ENCODE data around the gene ACAP2.
A peak's percentile ranks its signal among the peaks of the same experiment; 100 is the strongest.
"Not testable (repeated sequence)": the region's sequence is repeated elsewhere in the genome, so short reads cannot be mapped to it uniquely, and the experiment has no call there.

The ACAP2 gene

GRCh38 chr3:195442573-195443390 is at the start of gene ACAP2:
Gene ACAP2, minus strand, starts transcription at chr3:195443020. Its CDS starts 173 bp downstream, at chr3:195442847.
- DNase-seq (ENCODE audit: low read depth): peak; percentile 79

- no peak for DNase-seq (ENCODE audit: low read depth)
Observed at GRCh38 chr3:195475614-195476013, 32.8 kb upstream of the ACAP2 start.

- DNase-seq (ENCODE audit: low read depth): not testable (repeated sequence)
Observed at GRCh38 chr3:195475116-195475515, 32.3 kb upstream of the ACAP2 start.

GRCh38 chr3:195468841-195469240 is 26.0 kb upstream of the ACAP2 start:
- DNase-seq (ENCODE audit: low read depth): no peak

- DNase-seq (ENCODE audit: low read depth): no peak
Observed at GRCh38 chr3:195468391-195468776, 25.6 kb upstream of the ACAP2 start.

- DNase-seq (ENCODE audit: low read depth): peak; percentile 18
Observed at GRCh38 chr3:195467641-195468390, 25.0 kb upstream of the ACAP2 start.

- DNase-seq (ENCODE audit: low read depth): no peak
Observed at GRCh38 chr3:195466251-195466650, 23.4 kb upstream of the ACAP2 start.

- not testable (repeated sequence) for DNase-seq (ENCODE audit: low read depth)
Observed at GRCh38 chr3:195462922-195463321, 20.1 kb upstream of the ACAP2 start.

- DNase-seq (ENCODE audit: low read depth): no peak
Observed at GRCh38 chr3:195462308-195462610, 19.4 kb upstream of the ACAP2 start.

- DNase-seq (ENCODE audit: low read depth): no peak
Observed at GRCh38 chr3:195461594-195462307, 18.9 kb upstream of the ACAP2 start.

GRCh38 chr3:195460091-195460713 is 17.4 kb upstream of the ACAP2 start:
- DNase-seq (ENCODE audit: low read depth): no peak

GRCh38 chr3:195458316-195458717 is 15.5 kb upstream of the ACAP2 start:
- DNase-seq (ENCODE audit: low read depth): no peak

GRCh38 chr3:195455789-195456188 is 13.0 kb upstream of the ACAP2 start:
- no peak for DNase-seq (ENCODE audit: low read depth)

- DNase-seq (ENCODE audit: low read depth): no peak
Observed at GRCh38 chr3:195453236-195453635, 10.4 kb upstream of the ACAP2 start.

- DNase-seq (ENCODE audit: low read depth): no peak
Observed at GRCh38 chr3:195451373-195452015, 8.7 kb upstream of the ACAP2 start.

GRCh38 chr3:195450731-195451229 is 8.0 kb upstream of the ACAP2 start:
- no peak for DNase-seq (ENCODE audit: low read depth)

- DNase-seq (ENCODE audit: low read depth): no peak
Observed at GRCh38 chr3:195448205-195448875, 5.5 kb upstream of the ACAP2 start.

GRCh38 chr3:195447201-195447600 is 4.4 kb upstream of the ACAP2 start:
- no peak for DNase-seq (ENCODE audit: low read depth)

- no peak for DNase-seq (ENCODE audit: low read depth)
Observed at GRCh38 chr3:195446359-195446758, 3.5 kb upstream of the ACAP2 start.

GRCh38 chr3:195445885-195446284 is 3.1 kb upstream of the ACAP2 start:
- no peak for DNase-seq (ENCODE audit: low read depth)

- no peak for DNase-seq (ENCODE audit: low read depth)
Observed at GRCh38 chr3:195443391-195443989, 670 bp upstream of the ACAP2 start.

Measured in HS-5 (cell line).